ENCODE data around the gene PSMD8. TPM values are rescaled to one million over a fixed set of nuclear protein-coding genes. Genes with fewer than 3 reads are reported as not detected.

The PSMD8 gene
- total and polyA plus RNA-seq, 2 of the 8 experiments (the other 6 are each of a cell fraction or from before 2014, with no cell fraction given) = 170 to 486 TPM

GRCh38 chr19:38417544-38418506 is 43.5 kb downstream of the PSMD8 start (continued):
- no peak for TF ChIP-seq CHD2 (IDR thresholded peaks at IDR 0.05; ENCODE audit: low read length)
- 0 out of 4 replicates have a peak, but pooled peaks of 1 of the 2 experiments have one; percentile 18 for TF ChIP-seq HDAC2 (IDR thresholded peaks at IDR 0.05; ENCODE audit: borderline replicate concordance in 1 of 2, low read depth in 2 of 2, low read length in 2 of 2)
- no peak for TF ChIP-seq SRF (IDR thresholded peaks at IDR 0.05; ENCODE audit: low read depth, low read length)
- TF ChIP-seq BACH1 (IDR thresholded peaks at IDR 0.05; ENCODE audit: low read length) = 0 out of 2 replicates have a peak, but pooled peaks have one; percentile 11
- TF ChIP-seq CHD1 (IDR thresholded peaks at IDR 0.05; ENCODE audit: low read depth, low read length) = no peak
- TF ChIP-seq TCF12 (IDR thresholded peaks at IDR 0.05; ENCODE audit: low read depth, low read length) = 0 out of 2 replicates have a peak, but pooled peaks have one; percentile 30
- TF ChIP-seq EP300 (IDR thresholded peaks at IDR 0.05; ENCODE audit: borderline replicate concordance in 1 of 2, low read depth in 2 of 2, low read length in 2 of 2) = no peak
- TF ChIP-seq KDM4A (IDR thresholded peaks at IDR 0.05; ENCODE audit: low read depth, low read length, severe bottlenecking) = peak; percentile 88

Data from H1 (cell line).